ENCODE results near the gene APBA2.

The APBA2 gene

GRCh38 chr15:29081781-29082180 lies 196.0 kb downstream of the APBA2 start:
- Histone ChIP-seq H3K36me3 (ENCODE audit: control insufficient read depth, insufficient read depth, low read length) (no peaks in the 10 kb centered on the region), H3K9me3 (ENCODE audit: control insufficient read depth, insufficient read depth, low read depth, low read length) (no peaks in the 10 kb centered on the region), H3K9ac (ENCODE audit: low read length) (no peak overlapping the region), H3K4me1 (ENCODE audit: control insufficient read depth, insufficient read depth, low read length) (no peaks in the 10 kb centered on the region), H3K27me3 (ENCODE audit: control insufficient read depth, insufficient read depth, low read length) (no peaks in the 10 kb centered on the region), H3K4me3 (ENCODE audit: low read depth, low read length) (no peak overlapping the region), H3K27ac (ENCODE audit: low read depth, low read length) (no peak overlapping the region)

GRCh38 chr15:29083161-29083560 lies 197.4 kb downstream of the APBA2 start:
- H3K27ac ChIP-seq (ENCODE audit: low read depth, low read length) = no peak overlapping the region
- H3K9ac ChIP-seq (ENCODE audit: low read length) = no peak overlapping the region
- H3K36me3 ChIP-seq (ENCODE audit: control insufficient read depth, insufficient read depth, low read length) = no peaks in the 10 kb centered on the region
- no peak overlapping the region for H3K4me3 ChIP-seq (ENCODE audit: low read depth, low read length)
- H3K27me3 ChIP-seq (ENCODE audit: control insufficient read depth, insufficient read depth, low read length) = no peaks in the 10 kb centered on the region
- H3K9me3 ChIP-seq (ENCODE audit: control insufficient read depth, insufficient read depth, low read depth, low read length) = no peaks in the 10 kb centered on the region
- no peaks in the 10 kb centered on the region for H3K4me1 ChIP-seq (ENCODE audit: control insufficient read depth, insufficient read depth, low read length)

- no peak overlapping the region for H3K27ac ChIP-seq (ENCODE audit: low read depth, low read length)
- no peak overlapping the region for H3K4me3 ChIP-seq (ENCODE audit: low read depth, low read length)
- H3K9me3 ChIP-seq (ENCODE audit: control insufficient read depth, insufficient read depth, low read depth, low read length) = no peaks in the 10 kb centered on the region
- H3K9ac ChIP-seq (ENCODE audit: low read length) = no peak overlapping the region
- no peaks in the 10 kb centered on the region for H3K36me3 ChIP-seq (ENCODE audit: control insufficient read depth, insufficient read depth, low read length)
- no peaks in the 10 kb centered on the region for H3K4me1 ChIP-seq (ENCODE audit: control insufficient read depth, insufficient read depth, low read length)
- H3K27me3 ChIP-seq (ENCODE audit: control insufficient read depth, insufficient read depth, low read length) = no peaks in the 10 kb centered on the region
Observed at GRCh38 chr15:29083858-29084257, 198.1 kb downstream of the APBA2 start.

- no peak overlapping the region for H3K4me3 ChIP-seq (ENCODE audit: low read depth, low read length)
- no peaks in the 10 kb centered on the region for H3K27me3 ChIP-seq (ENCODE audit: control insufficient read depth, insufficient read depth, low read length)
- no peak overlapping the region for H3K27ac ChIP-seq (ENCODE audit: low read depth, low read length)
- H3K9ac ChIP-seq (ENCODE audit: low read length) = no peak overlapping the region
- H3K36me3 ChIP-seq (ENCODE audit: control insufficient read depth, insufficient read depth, low read length) = no peaks in the 10 kb centered on the region
- H3K9me3 ChIP-seq (ENCODE audit: control insufficient read depth, insufficient read depth, low read depth, low read length) = no peaks in the 10 kb centered on the region
- H3K4me1 ChIP-seq (ENCODE audit: control insufficient read depth, insufficient read depth, low read length) = no peaks in the 10 kb centered on the region
Observed at GRCh38 chr15:29086001-29086400, 200.2 kb downstream of the APBA2 start.

DNA sequence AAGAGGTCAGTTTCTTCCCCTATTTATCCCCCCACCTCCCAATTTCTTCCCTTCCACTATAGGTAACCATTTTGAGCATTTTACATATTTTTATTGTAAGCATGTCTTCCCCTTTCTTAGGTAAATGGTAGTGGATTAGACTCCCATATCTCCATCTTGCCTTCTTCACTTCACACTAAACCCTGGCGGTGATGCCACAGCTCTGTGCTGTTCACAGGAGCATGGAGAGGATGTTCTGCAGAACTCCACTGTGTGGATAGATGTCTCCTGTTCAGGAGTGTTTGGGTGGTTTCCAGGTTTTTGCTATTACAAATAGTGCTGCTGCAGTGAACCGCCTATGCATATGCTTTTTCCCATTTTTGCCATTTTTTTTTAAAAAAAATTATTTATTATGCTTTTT lies 201.1 kb downstream of the APBA2 start:
- H3K4me3 ChIP-seq (ENCODE audit: low read depth, low read length) = no peak overlapping the region
- no peaks in the 10 kb centered on the region for H3K9me3 ChIP-seq (ENCODE audit: control insufficient read depth, insufficient read depth, low read depth, low read length)
- H3K9ac ChIP-seq (ENCODE audit: low read length) = no peak overlapping the region
- H3K27ac ChIP-seq (ENCODE audit: low read depth, low read length) = no peak overlapping the region
- no peaks in the 10 kb centered on the region for H3K36me3 ChIP-seq (ENCODE audit: control insufficient read depth, insufficient read depth, low read length)
- no peaks in the 10 kb centered on the region for H3K27me3 ChIP-seq (ENCODE audit: control insufficient read depth, insufficient read depth, low read length)
- H3K4me1 ChIP-seq (ENCODE audit: control insufficient read depth, insufficient read depth, low read length) = no peaks in the 10 kb centered on the region

DNA sequence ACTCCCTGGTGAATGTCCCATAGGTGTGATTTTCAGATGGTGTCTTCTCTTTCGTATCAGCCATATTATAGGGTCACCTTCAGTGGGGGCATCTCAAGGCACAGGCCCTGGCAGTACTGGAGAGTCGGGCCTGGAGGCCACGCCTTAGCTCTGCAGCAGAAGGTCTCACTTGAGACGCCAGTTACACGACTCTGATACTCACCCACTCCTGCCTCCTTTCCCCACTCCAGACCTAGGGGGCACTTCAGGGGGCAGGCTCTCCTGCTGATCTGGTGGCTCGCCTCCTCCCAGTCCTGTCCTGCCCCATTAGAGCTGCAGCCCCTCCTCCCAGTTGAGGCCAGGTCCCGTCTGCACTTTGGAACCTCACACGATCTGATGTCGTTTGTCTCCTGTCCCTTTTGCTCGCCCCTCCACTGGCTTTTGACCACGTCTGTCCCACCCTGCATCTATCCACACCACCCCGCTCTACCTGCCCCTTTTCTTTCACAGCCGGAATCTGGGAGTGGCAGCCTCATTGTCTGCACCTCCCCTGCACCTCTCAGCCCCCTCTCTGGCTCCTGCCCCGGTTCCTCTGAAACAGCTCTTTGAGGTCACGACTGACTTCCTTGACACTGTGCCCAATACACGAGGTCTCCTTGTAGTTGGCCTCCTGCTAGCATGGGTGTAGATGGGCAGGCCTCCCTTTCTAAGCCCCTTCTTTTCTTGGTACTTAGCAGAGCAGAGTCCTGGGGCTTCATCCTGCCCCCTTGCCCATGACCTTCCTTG lies 201.9 kb downstream of the APBA2 start:
- Histone ChIP-seq H3K27me3 (ENCODE audit: control insufficient read depth, insufficient read depth, low read length) (no peaks in the 10 kb centered on the region), H3K36me3 (ENCODE audit: control insufficient read depth, insufficient read depth, low read length) (no peaks in the 10 kb centered on the region), H3K4me3 (ENCODE audit: low read depth, low read length) (no peak overlapping the region), H3K4me1 (ENCODE audit: control insufficient read depth, insufficient read depth, low read length) (no peaks in the 10 kb centered on the region), H3K9ac (ENCODE audit: low read length) (no peak overlapping the region), H3K9me3 (ENCODE audit: control insufficient read depth, insufficient read depth, low read depth, low read length) (no peaks in the 10 kb centered on the region), H3K27ac (ENCODE audit: low read depth, low read length) (no peak overlapping the region)

GRCh38 chr15:29088666-29089065 lies 202.9 kb downstream of the APBA2 start:
- H3K9me3 ChIP-seq (ENCODE audit: control insufficient read depth, insufficient read depth, low read depth, low read length) = no peaks in the 10 kb centered on the region
- no peak overlapping the region for H3K9ac ChIP-seq (ENCODE audit: low read length)
- H3K27me3 ChIP-seq (ENCODE audit: control insufficient read depth, insufficient read depth, low read length) = no peaks in the 10 kb centered on the region
- H3K4me3 ChIP-seq (ENCODE audit: low read depth, low read length) = no peak overlapping the region
- no peaks in the 10 kb centered on the region for H3K4me1 ChIP-seq (ENCODE audit: control insufficient read depth, insufficient read depth, low read length)
- H3K27ac ChIP-seq (ENCODE audit: low read depth, low read length) = no peak overlapping the region
- no peaks in the 10 kb centered on the region for H3K36me3 ChIP-seq (ENCODE audit: control insufficient read depth, insufficient read depth, low read length)

GRCh38 chr15:29089731-29090616 lies 204.2 kb downstream of the APBA2 start:
- Histone ChIP-seq H3K36me3 (ENCODE audit: control insufficient read depth, insufficient read depth, low read length) (no peaks in the 10 kb centered on the region), H3K4me1 (ENCODE audit: control insufficient read depth, insufficient read depth, low read length) (no peaks in the 10 kb centered on the region), H3K4me3 (ENCODE audit: low read depth, low read length) (no peak overlapping the region), H3K27ac (ENCODE audit: low read depth, low read length) (no peak overlapping the region), H3K9me3 (ENCODE audit: control insufficient read depth, insufficient read depth, low read depth, low read length) (no peaks in the 10 kb centered on the region), H3K27me3 (ENCODE audit: control insufficient read depth, insufficient read depth, low read length) (no peaks in the 10 kb centered on the region), H3K9ac (ENCODE audit: low read length) (no peak overlapping the region)

GRCh38 chr15:29090617-29091466 lies 205.1 kb downstream of the APBA2 start:
- H3K9ac ChIP-seq (ENCODE audit: low read length) = no peak overlapping the region
- no peaks in the 10 kb centered on the region for H3K4me1 ChIP-seq (ENCODE audit: control insufficient read depth, insufficient read depth, low read length)
- no peaks in the 10 kb centered on the region for H3K27me3 ChIP-seq (ENCODE audit: control insufficient read depth, insufficient read depth, low read length)
- H3K9me3 ChIP-seq (ENCODE audit: control insufficient read depth, insufficient read depth, low read depth, low read length) = no peaks in the 10 kb centered on the region
- no peak overlapping the region for H3K4me3 ChIP-seq (ENCODE audit: low read depth, low read length)
- no peaks in the 10 kb centered on the region for H3K36me3 ChIP-seq (ENCODE audit: control insufficient read depth, insufficient read depth, low read length)
- no peak overlapping the region for H3K27ac ChIP-seq (ENCODE audit: low read depth, low read length)

DNA sequence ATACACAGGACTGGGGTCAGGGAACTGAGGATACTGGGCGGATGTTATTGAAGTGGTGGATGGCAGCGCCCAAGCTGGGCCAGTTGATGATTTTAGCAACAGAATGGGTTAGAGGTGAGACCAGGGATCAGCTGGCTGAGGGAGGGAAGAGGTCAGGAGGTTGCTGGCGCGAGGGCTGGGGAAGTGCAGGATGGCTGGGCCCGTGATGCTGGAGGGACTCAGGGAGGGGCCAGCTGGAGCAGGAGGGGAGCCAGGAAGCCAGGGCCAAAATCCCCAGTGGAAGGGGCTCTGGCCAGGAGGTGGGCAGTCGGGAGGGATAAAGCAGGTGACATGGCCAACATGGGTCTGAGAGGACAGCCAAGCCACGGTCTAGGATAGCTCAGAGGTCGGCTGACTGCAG lies 205.9 kb downstream of the APBA2 start:
- H3K27me3 ChIP-seq (ENCODE audit: control insufficient read depth, insufficient read depth, low read length) = no peaks in the 10 kb centered on the region
- 0 out of 2 replicates have a peak, but pooled peaks cover under 1% of the 10 kb centered on the region for H3K4me1 ChIP-seq (ENCODE audit: control insufficient read depth, insufficient read depth, low read length)
- no peaks in the 10 kb centered on the region for H3K36me3 ChIP-seq (ENCODE audit: control insufficient read depth, insufficient read depth, low read length)
- H3K4me3 ChIP-seq (ENCODE audit: low read depth, low read length) = no peak overlapping the region
- no peak overlapping the region for H3K27ac ChIP-seq (ENCODE audit: low read depth, low read length)
- no peak overlapping the region for H3K9ac ChIP-seq (ENCODE audit: low read length)
- H3K9me3 ChIP-seq (ENCODE audit: control insufficient read depth, insufficient read depth, low read depth, low read length) = no peaks in the 10 kb centered on the region
